Endodermal cell (in vitro differentiated cells): Measurements from ENCODE around the gene DAPK2. TPM values are rescaled to one million over a fixed set of nuclear protein-coding genes. Genes with fewer than 3 reads are reported as not detected.

Experiments used
- DNase-seq: peaks from one replicate; pipeline ENCODE4 v3.0.0-alpha.2; 2017
- H3K27ac ChIP-seq: 2 replicates; pipeline ENCODE4 v1.5.1; 2013; ENCODE audit warnings: mild to moderate bottlenecking, low read depth, low read length, moderate library complexity
- H3K27me3 ChIP-seq: 2 replicates; pipeline ENCODE4 v1.6.1; 2013; ENCODE audit warnings: mild to moderate bottlenecking, low read length, moderate library complexity; ENCODE audit not compliant: insufficient read depth, control insufficient read depth, poor library complexity, severe bottlenecking
- H3K36me3 ChIP-seq: 2 replicates; pipeline ENCODE4 v1.7.0; 2013; ENCODE audit warnings: mild to moderate bottlenecking, low read length, moderate library complexity; ENCODE audit not compliant: control insufficient read depth, insufficient read depth
- H3K4me1 ChIP-seq: one replicate; pipeline ENCODE4 v1.7.0; 2013; ENCODE audit warnings: low read length; ENCODE audit not compliant: control insufficient read depth, insufficient read depth
- H3K4me3 ChIP-seq: 2 replicates; pipeline ENCODE4 v1.5.1; 2013; ENCODE audit warnings: mild to moderate bottlenecking, low read length, moderate library complexity
- H3K9ac ChIP-seq: 2 replicates; pipeline ENCODE4 v1.6.1; 2013; ENCODE audit warnings: mild to moderate bottlenecking, low read length, moderate library complexity; ENCODE audit not compliant: poor library complexity, severe bottlenecking; ENCODE audit errors: extremely low read depth
- H3K9me3 ChIP-seq: 2 replicates; pipeline ENCODE4 v1.6.1; 2013; ENCODE audit warnings: mild to moderate bottlenecking, low read length, moderate library complexity; ENCODE audit not compliant: control insufficient read depth
- H3K27ac Mint-ChIP-seq: 2 replicates; pipeline ENCODE4 v1.8.0; 2020; ENCODE audit warnings: mixed read lengths
- H3K27me3 Mint-ChIP-seq: 2 replicates; pipeline ENCODE4 v1.8.0; 2021; ENCODE audit warnings: mild to moderate bottlenecking, mixed read lengths; ENCODE audit not compliant: insufficient read depth
- H3K36me3 Mint-ChIP-seq: 2 replicates; pipeline ENCODE4 v1.8.0; 2020; ENCODE audit warnings: low read depth, mixed read lengths
- H3K4me1 Mint-ChIP-seq: 2 replicates; pipeline ENCODE4 v1.8.0; 2020; ENCODE audit warnings: mixed read lengths
- H3K4me3 Mint-ChIP-seq: 2 replicates; pipeline ENCODE4 v1.8.0; 2020; ENCODE audit warnings: mild to moderate bottlenecking, moderate library complexity, mixed read lengths
- H3K9me3 Mint-ChIP-seq: 2 replicates; pipeline ENCODE4 v1.8.0; 2020; ENCODE audit warnings: mild to moderate bottlenecking, mixed read lengths
- WGBS, 2 experiments: methylation state at CpG; one replicate each; pipeline versions ENCODE4 v1.1.5 to v1.1.7; 2013; ENCODE audit warnings: missing lambda C conversion rate in 2 of 2, mixed read lengths in 1 of 2; ENCODE audit not compliant: insufficient coverage in 1 of 2, insufficient read length in 1 of 2; 5-methylcytosine and 5-hydroxymethylcytosine counted together
- total RNA-seq, 2 donors: library from RNA; stranded (reverse); fragmentation: NEBNext Ultra II Directional in 1 of 2; extraction: Animal tissue kit (Norgen Biotek cat#: 25700) in 1 of 2; gene quantifications; 2 replicates in 1 of 2; 3 replicates in 1 of 2; pipeline ENCODE4 v1.2.1, GENCODE V29; 2021
- TF ChIP-seq, protein P1 (sequence below): fragments of 200-600 bp; sonication (generic); conservative IDR thresholded peaks from 2 replicates; pipeline ENCODE4 v1.5.0; 2021; ENCODE audit warnings: antibody characterized with exemption, mild to moderate bottlenecking

The DAPK2 gene
- total RNA-seq, 2 donors from 2014 or later = 2.4 to 2.6 TPM

DNA sequence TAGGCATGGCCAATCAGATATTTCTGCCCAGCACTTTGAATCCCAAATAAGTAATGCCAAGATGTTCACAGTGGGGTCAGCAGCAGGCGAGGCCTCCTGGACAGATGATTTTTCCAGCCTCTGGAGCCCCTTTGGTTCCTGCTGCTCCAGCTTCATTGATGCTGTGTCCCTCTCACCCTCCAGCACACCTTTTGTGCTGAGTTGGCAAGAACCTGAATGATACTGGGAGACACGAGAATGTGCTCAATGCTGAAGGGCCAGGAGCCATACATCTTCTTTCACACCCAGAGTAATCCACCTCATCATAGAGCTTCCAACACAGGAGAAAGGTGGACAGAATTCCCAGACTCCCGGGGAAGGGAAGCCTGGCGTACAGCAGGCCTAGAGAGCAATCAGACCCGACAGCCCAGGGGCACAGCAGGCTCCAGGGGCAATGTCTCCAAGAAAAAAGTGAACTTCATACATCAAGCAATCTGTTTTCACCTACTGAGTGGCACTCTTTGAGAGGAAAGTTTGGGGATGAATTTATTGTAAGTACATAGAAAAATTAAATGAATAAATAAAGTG, 6.7 kb upstream of the DAPK2 start:
- H3K27me3 Mint-ChIP-seq = peaks cover 8% of the 10 kb centered on the region
- Histone ChIP-seq H3K27ac (no peak overlapping the region), H3K9me3 (no peaks in the 10 kb centered on the region), H3K27me3 (peaks cover 6% of the 10 kb centered on the region), H3K36me3 (no peaks in the 10 kb centered on the region), H3K4me3 (no peak overlapping the region), H3K9ac (no peak overlapping the region), H3K4me1 (no peaks in the 10 kb centered on the region)
- 86 to 89% methylated on average over 1 to 5 of the region's 5 CpGs for WGBS, 2 experiments
- H3K36me3 Mint-ChIP-seq = no peaks in the 10 kb centered on the region
- H3K9me3 Mint-ChIP-seq = no peaks in the 10 kb centered on the region
- peaks cover 1% of the 10 kb centered on the region for H3K4me1 Mint-ChIP-seq
- no peak overlapping the region for H3K4me3 Mint-ChIP-seq
- peak overlapping the region; percentile 30 for H3K27ac Mint-ChIP-seq
- TF ChIP-seq, protein P1, sequence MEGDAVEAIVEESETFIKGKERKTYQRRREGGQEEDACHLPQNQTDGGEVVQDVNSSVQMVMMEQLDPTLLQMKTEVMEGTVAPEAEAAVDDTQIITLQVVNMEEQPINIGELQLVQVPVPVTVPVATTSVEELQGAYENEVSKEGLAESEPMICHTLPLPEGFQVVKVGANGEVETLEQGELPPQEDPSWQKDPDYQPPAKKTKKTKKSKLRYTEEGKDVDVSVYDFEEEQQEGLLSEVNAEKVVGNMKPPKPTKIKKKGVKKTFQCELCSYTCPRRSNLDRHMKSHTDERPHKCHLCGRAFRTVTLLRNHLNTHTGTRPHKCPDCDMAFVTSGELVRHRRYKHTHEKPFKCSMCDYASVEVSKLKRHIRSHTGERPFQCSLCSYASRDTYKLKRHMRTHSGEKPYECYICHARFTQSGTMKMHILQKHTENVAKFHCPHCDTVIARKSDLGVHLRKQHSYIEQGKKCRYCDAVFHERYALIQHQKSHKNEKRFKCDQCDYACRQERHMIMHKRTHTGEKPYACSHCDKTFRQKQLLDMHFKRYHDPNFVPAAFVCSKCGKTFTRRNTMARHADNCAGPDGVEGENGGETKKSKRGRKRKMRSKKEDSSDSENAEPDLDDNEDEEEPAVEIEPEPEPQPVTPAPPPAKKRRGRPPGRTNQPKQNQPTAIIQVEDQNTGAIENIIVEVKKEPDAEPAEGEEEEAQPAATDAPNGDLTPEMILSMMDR = no peak
- DNase-seq = no peak

DNA sequence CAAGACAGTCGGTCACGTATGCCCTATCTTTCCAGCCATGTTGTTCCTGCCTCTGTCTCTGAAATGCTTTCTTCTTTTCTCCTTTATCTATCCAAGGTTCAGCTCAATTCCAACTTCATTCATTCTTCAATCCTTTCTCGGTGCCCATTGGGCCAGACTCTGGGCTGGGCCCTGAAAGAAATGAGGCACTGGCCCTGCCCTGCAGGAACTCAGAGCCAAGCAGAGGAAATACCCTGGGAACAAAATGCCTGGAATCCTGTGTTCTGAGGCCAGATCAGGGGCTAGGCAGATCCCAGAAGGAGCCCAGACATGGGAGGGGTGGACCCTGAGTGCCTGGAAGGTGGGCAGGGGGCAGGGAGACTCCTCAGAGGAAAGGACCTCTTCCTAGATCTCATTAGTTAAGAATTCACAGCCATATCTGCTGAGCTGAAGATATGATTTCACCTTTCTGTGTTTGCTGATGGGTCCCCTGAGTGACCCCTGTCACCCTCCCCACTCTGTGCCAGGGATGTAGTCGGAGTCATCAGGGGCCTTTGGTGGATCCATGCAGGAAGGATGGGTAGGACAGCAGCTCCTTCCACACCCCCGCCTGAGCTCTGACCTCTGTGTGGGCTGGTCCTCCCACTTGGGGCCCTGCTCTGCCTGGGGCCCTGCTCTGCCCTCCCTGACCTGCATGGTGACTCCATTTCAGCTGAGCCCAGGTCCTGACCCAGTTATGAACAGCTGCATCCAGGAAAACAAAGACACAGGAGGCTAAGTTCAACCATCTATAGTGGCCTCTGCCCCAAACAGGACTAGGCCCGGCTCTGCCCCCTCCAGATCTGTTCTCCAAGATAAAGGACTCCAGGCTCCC, 5.3 kb upstream of the DAPK2 start:
- TF ChIP-seq, protein P1 = no peak
- H3K4me3 ChIP-seq = no peak overlapping the region
- H3K9me3 ChIP-seq = no peaks in the 10 kb centered on the region
- peaks cover 21% of the 10 kb centered on the region for H3K27me3 Mint-ChIP-seq
- no peaks in the 10 kb centered on the region for H3K9me3 Mint-ChIP-seq
- DNase-seq = no peak
- H3K36me3 ChIP-seq = no peaks in the 10 kb centered on the region
- H3K4me1 Mint-ChIP-seq = peaks cover 5% of the 10 kb centered on the region
- no peaks in the 10 kb centered on the region for H3K36me3 Mint-ChIP-seq
- WGBS, 2 experiments = 81 to 91% methylated on average over 3 to 6 of the region's 6 CpGs
- no peak overlapping the region for H3K9ac ChIP-seq
- H3K27ac Mint-ChIP-seq = no peak overlapping the region
- peaks cover 19% of the 10 kb centered on the region for H3K27me3 ChIP-seq
- no peak overlapping the region for H3K4me3 Mint-ChIP-seq
- no peak overlapping the region for H3K27ac ChIP-seq
- H3K4me1 ChIP-seq = no peaks in the 10 kb centered on the region

DNA sequence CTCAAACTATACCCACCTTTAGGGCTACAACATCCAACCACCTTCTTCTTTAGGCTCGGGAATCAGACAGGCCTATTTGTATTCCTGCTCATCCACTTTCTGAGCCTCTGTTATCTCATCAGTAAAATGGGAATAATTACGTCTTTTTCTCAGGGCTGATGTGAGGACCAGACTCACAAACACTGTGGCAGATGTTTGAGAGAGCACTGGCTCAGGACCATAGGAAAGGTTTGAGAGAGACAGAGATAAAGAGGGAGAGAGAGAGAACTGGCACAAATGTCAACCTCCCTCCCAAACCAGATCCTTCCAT, 4.8 kb upstream of the DAPK2 start:
- Mint-ChIP-seq H3K27me3 (peaks cover 23% of the 10 kb centered on the region), H3K4me3 (no peak overlapping the region), H3K9me3 (no peaks in the 10 kb centered on the region), H3K27ac (no peak overlapping the region), H3K36me3 (no peaks in the 10 kb centered on the region), H3K4me1 (peaks cover 6% of the 10 kb centered on the region)
- no peak overlapping the region for H3K4me3 ChIP-seq
- no peaks in the 10 kb centered on the region for H3K4me1 ChIP-seq
- no peak for DNase-seq
- 91 to 95% methylated on average over 2 of the region's 2 CpGs for WGBS, 2 experiments
- TF ChIP-seq, protein P1 = no peak
- peaks cover 21% of the 10 kb centered on the region for H3K27me3 ChIP-seq
- no peaks in the 10 kb centered on the region for H3K9me3 ChIP-seq
- no peaks in the 10 kb centered on the region for H3K36me3 ChIP-seq
- no peak overlapping the region for H3K9ac ChIP-seq
- H3K27ac ChIP-seq = no peak overlapping the region
